NCI-H1417 (cell line): ENCODE results near the gene ZMYND8.

Experiments
- DNase-seq, 3 experiments: peaks; one replicate each; lab custom pipeline; 2025; lab: John Stamatoyannopoulos, UW

ZMYND8 gene

DNA sequence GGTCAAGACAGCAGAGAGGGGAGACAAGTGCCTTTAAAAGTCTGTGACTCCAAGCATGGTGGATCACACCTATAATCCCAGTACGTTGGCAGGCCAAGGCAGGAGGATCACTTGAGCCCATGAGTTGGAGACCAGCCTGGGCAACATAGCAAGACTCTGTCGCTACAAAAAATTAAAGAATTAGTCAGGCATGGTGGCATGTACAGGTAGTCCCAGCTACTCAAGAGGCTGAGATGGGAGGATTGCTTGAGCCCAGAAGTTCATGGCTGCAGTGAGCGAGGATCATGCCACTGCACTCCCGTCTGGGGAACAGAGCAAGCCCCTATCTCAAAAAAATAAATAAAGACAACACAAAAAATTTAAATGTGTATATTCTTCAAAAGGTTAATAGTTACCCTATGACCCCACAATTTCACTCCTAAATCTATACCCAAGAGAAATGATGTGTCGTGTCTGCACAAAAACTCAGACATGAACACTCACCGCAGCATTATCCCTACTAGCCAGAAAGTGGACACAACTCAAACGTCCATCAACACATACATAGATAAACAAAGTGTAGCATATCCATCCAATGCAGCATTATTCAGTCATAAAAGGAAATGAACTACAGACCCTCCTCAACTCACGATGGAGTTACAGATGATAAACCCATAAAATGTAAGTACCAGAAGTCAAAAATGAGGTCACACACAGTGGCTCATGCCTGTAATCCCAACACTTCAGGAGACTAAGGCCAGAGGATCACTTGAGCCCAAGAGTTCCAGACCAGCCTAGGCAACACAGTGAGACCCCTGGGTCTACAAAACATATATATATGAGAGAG lies 23.9 kb downstream of the ZMYND8 start:
- no peak for DNase-seq

DNA sequence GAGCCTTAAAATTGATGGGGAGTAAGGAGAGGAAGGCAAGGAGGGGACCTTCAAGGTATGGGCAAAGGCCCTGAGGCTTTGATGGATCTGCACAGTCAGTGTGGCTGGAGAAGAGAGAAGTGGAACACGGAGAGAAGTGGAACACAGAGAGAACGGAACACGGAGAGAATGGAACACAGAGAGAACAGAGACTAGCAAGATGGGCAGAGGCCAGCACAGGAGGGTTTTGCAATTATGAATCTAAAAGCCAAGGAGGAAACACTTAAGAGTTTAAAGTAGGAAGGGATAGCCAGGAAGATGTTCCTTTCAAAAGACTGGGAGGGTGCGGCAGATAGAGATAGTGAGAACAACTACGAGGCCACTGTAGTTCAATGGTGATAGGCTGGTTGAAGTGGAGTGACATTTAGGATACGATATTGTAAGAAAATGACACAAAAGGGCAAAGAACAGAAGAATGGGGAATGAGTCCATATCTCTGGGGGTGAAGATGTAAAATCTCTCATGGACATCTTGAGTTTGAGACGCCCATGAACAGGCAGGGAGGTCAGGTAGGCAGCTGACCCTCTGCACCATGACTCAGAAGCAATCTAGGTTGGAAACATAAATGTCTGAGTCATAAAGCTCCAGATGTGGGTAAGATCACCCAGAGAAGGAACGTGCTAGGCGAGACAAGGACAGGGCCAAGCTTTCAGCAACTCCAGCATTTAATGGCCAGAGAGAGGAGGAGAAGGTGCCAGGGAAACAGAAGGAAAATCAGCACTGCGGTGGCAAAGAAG lies 25.4 kb downstream of the ZMYND8 start:
- no peak for DNase-seq

DNA sequence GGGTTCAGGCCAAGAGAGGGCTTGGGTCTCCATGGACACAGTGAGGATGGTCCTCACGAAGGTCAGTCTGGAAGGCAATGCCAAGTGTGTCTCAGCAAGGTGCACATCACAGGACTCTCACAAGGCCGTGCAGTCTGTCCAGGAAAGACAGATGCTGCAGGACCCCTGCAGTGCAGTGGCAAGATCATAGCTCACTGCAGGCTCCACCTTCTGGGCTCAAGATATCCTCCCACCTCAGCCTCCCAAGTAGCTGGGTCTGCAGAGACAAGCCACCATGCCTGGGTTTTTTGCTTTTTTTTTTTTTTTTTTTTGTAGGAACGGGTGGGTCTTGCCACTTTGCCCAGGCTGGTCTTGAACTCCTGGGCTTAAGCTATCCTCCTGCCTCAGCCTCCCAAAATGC lies 26.4 kb downstream of the ZMYND8 start:
- DNase-seq: peak in 1 of 3 experiments; percentile 32

DNA sequence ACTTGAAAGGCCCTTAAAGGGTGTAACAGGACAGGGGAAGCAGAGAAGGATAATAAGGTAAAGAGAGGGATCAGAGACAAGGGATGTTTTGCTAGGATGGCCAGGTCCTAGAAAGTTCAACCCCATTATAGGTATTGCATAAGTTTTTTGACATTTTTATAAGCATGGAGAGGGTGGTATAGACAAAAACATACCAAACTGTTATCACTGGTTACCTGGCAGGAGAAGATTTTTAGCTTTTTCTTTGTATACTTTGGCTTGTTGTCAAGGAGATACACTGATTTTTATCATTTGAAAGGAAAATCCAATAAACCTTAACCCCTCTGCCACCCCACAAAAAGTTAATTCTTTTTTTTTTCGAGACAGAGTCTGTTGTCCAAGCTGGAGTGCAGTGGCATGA lies 28.4 kb downstream of the ZMYND8 start:
- no peak for DNase-seq

DNA sequence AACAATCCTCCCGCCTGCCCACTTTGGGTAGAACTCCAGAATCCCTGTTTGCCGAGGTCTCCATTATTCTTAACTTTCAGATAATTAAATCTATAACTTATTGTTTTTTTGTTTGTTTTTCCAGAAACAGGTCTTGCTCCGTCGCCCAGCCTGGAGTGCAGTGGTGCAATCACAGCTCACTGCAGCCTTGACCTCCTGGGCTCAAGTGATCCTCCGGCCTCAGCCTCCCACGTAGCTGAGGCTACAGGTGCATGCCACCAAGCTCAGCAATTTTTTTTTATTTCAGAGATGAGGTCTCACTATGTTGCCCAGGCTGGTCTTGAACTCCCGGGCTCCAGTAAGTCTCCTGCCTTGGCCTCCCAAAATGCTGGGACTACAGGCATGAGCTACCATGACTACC lies 28.8 kb downstream of the ZMYND8 start:
- DNase-seq: no peak

DNA sequence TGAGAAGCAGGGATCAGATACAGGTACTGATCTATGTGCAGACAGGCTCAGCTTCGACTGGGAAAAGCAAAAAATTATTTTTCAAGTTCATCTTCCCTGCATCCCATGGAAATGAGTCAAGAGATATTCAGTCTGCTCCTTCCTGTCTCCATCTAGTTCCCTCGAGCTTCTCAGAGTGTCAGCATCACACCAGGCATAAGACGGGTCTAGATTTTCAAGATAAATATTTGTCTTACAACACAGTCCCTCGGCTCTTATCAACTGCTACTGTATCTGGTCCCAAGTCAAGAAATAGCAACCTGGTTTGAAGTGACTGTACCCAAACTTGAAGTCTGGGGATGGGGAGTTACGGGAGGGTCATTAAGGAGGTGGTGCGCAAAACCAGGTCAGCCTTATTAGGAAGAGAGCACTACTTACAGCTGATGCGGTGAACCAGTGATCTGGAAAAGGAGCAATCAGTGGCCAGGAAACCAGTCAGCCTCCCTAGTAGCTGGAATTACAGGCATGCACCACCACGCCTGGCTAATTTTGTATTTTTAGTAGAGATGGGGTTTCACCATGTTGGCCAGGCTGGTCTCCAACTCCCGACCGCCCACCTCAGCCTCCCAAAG lies 29.7 kb downstream of the ZMYND8 start:
- DNase-seq: no peak

DNA sequence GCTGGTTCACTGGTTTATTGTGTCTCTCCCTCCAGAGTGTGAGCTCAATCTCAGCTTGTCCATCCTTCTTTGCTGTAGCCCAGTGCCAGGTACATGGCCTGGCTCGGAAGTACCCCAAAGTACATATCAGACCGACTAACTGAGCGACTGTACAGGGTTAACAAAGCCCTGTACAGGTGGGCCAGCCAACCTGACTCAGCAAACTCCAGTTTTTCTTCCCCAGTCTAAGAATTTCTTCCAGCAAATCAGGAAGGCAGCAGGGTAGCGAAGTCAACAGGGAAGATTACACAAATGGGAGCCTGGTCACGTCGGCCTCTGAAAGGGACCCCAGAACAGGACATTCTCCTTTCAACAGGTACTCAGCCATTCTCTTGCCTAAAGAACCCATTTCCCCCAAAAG lies 31.3 kb downstream of the ZMYND8 start:
- no peak for DNase-seq

DNA sequence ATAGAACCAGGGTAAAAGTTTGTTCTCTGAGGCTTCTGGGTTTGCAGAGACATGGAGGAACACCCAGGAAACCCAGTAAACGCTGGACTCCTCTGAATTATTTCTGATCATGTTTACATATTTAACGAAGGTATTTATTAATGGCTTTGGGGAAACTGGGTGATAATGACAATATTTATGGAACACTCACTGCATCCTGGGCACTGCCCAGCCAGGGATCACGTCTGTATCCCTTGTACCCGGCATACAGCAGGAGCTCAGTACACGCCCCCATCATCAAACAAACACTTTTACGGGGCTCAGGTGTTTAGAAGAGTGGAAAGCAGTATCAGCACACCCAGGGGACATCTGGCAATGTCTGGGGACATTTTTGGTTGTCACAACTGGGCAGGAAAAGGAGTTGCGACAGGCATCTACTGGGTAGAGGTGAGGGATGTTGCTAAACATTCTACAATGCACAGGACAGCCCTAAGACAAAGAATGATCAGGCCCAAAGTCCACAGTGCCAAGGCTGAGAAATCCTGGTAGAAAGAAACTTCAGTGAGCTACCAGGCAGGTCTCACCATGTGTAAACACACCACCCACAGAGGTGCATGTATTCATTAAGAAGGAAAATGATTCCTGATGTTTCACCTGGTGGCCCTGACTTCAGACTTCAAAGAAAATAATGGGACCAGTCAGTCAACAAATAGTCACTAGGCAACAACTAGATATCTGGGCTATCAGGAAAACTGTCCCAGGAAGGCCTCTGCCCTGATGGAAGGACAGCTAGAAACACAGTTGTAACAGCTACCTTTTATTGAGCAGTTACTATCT lies 35.3 kb downstream of the ZMYND8 start:
- DNase-seq: peak; percentile 17 to 96 (median 91)

DNA sequence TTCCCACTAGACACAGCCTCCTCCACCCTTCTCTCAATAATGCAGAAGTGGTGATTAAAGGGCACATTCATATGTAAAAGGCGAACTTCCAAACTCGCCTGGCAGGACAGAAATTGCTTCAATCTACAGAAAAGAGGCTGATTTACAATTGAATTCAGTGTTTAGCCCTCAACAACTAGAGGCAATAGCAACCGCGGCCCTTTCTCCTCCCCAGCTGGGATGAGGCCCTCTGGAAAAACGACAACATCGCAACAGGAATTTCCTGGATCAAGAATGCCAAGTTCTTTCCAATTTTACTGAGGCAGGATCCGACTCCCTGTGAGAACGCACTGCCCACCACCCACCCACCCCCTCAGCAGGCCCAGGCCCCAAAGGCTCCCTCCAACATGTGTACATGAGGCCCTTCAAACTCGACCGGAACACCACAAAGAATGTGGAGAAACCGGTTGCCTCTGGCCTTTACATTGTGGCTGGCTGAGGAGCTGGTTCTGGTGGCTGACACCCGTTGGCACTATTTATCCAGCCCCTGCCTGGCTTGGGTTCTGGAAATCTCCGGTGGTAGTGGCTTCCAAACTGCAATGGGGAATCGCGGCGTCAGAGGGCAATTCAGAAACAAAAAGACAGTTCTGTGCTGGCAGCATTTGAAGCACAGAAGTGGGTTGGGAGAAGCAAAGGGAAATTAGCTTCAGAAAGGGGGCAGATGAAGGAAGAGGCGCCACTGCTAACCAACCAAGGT lies 36.8 kb downstream of the ZMYND8 start:
- DNase-seq: peak; percentile 56 to 73 (median 57)

DNA sequence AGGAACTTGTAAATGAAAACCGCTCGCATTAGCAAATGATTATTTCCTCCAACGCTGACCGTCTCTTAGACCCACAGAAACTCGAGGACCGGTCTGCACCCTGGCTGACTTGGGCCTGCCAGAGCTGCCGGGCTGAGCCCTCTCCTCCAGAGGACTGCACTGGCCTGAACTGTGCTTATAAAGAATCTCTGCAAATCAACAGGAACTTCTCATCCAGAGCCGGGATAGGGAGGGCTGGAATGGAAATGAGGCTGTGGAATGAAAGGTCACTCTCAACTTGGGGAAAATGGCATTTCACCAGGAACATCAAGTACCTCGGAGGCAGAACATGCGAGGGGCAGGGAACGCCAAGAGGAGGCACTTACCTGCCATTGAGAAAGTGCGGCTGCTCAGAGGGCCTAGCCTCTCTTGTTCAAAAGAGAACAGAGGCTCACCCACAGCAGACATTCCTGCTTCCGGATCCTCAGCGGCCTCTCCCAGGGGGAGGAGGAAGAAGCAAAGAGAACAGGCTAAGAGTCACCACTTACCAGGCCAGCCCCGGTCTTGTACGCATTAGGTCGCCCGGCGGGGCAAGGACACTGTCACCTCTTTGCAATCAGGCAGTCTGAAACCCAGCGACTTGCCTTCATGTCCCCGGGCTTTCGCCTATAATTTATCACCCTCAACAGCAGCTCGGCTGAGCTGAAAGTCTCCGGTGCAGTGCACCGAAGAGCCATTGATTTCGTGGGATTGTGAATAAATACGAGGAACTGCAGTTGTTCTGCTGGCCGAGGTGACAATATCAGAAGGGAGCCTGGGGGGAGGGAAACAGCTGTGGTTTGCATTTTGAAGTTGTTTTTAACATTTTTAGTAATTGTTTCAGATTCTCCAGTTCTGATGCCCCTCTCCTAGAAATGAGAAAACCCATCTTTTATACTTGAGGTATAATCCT lies 37.6 kb downstream of the ZMYND8 start:
- peak; percentile 38 to 74 (median 59) for DNase-seq

DNA sequence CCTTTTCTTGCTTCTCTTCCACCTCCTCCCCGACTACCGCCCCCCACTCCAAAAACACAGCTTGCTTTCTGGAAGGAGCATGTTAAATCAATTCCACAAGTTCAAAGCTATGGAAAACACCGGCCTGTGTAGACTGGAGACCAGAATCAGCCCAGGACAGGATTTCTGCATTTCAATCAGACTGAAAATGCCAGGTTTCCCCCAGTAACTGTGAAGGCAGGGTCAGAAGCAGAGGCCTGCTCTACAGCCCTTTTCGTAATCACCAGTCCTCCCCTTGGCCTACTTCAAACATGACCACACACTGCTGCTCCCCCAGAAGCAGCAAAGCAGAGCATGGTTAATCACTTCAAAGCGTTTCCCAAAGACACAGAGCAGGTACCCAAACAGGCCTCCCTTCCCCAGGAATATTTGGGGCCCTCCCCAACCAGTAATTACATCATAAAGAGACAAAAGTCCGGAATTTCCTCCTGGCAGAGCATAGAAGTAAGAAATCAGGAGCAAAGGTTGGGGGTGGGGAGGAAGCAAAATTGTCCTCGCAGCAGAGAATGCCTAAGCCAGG lies 38.4 kb downstream of the ZMYND8 start:
- DNase-seq: peak in 2 of 3 experiments; percentile 24 to 25

DNA sequence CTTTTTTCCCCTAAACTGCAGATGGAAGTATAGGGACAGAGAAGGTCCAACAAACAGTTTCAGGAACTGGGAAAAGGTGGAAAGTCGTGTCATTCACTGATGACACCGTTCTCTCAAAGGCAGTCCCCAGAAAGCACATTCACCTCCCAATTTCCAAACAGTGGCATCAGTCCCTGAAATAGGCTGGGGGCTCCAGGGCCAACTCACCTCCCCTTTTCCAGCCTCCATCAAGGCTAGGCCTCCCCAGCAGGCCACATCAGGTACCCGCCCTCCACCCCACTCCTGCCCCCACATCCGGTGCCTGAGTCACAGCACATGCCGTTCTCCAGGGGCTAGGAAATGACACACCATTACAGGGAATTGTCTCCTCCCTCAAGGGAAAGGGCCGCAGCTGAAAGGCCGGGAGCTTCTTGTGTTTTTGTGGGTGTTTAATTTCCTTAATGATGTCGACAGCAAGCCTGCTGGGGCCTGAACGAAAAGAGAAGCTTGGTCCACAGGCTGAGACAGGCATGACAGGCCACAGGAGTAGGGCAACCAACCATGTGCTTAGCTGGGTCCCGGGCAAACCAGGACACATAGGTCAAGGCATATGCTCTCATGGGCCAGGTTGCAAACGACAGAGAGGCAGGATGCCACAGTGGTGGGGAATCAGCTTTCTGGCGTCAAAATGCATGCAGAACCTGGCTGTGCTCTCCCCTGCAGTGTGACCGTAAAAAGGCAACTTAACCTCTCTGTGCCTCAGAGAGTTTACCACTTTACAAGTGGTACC lies 39.2 kb downstream of the ZMYND8 start:
- DNase-seq: peak in 2 of 3 experiments; percentile 7 to 39

DNA sequence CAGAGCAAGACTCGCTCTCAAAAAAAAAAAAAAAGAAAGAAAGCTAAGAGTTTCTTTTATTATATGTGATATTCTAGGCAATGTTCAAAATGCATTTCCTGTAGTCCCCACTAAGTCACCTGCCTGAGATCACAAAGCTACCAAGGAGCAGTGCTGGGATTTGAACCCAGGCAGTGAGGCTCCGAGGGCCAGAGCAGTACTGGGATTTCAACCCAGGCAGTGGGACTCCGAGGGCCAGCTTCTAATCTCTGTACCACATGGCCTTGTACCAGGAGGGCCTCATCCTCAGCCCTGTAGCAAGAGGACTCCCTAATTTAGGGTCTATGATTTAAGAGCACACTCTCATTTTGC lies 39.7 kb downstream of the ZMYND8 start:
- no peak for DNase-seq

DNA sequence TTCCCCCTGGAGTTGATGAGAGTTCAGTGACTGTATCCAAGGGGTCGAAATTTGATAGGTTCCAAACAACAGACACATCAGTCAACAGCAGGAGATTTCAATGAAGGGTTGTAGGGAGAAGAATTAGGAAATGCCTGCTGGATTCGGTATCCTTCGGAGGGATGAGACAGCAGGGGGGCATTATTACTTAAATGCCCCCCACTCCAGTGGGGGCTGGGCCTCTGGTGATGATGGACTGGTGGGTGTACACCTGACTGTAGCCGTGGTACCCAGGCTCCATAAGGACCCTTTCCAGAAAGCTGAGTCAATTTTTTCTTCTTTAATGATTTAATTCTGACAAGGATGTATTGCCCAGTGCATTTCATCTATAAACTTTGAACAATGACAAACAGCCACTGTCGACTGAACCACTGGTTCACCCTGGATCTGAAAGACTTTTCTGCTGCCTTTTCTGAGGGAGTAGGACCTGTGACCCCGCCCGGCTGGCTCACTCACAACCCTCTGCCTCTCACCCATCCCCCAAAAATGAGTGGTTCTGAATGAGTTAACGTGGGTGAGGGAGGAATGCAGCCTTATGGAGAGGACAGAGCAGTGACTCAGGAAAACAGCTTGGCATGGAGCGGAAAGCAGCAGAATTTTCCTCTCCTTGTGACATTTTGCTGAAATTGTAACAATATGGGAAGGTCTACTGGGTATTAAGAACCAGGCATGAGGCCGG lies 41.0 kb downstream of the ZMYND8 start:
- DNase-seq: peak; percentile 49 to 74 (median 74)

DNA sequence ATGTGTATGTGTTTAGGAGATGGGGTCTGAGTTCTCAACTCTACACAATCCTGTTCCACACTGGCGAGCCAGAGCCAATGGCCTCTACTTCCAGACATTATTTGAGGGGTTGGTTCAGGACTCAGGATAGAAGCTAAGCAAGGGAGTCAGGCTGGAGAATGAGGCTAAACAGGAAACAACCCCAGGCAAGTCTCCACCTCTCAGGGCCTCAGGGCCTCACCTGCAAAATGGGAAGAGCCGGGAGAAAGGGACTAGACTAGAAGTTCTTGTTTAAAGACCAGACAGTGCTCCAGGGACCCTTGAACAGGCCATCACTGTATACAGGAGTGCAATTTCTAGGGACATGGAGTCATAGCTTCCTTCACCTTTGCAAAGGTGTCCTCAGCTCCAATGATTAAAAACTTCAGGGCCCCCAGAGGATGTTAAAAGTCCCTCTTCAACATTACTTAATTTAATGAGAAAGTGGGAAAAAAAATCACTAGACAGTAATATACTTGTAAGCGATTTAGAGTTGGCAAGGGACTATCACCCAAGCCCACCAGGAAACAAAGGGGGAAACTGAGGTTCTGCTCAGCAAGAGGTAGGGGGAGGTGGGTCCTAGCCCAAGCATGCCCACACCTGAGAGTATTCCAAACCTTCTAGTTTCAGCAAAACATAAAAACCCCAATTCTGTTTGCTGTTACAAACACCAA lies 41.7 kb downstream of the ZMYND8 start:
- DNase-seq: no peak

DNA sequence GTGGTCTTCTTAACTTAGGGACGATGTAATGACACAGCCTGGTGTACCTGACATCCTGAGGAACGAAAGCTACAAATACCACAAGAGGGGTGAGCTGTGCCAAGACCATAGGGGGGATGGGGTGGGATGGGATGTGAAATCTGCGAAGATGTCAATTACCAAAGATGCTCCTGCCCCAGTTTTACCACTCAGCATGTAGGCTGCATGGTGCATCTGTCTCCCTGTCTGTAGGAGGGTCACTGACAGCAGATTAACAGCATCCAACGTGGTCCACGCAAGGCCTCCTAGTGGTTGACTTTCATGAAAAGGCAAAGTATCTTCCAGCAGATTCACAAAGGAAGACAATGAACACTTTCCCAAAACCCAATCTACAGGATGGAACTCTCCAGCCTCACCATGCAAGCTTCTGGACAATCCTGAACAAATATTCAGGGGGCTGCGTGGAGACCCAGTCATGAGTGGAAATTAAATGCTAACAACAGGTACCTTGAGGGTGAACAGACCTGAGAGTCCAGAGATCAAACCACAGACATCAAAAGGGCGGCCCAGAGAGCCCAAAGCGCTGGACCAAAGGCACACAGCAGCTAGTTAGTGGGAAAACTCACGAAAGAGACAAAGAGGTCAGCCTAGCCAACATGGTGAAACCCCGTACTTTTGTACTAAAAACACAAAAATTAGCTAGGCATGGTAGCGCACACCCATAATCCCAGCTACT lies 44.4 kb downstream of the ZMYND8 start:
- no peak for DNase-seq

DNA sequence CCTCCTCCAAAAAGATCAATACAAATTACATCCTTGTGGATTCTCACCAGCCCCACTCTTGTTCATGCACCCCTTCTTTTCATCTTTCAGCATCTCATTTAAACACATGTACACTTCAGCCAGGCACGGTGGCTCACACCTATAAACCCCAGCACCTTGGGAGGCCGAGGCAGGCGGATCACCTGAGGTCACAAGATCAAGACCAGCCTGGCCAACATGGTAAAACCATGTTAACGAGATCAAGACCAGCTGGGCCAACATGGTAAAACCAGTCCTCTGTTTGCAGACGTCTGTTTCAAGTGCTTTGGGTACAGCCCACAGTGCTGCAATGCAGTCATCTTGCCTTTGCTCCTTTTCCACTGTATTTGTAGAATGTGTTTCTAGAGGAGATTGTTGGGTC lies 45.3 kb downstream of the ZMYND8 start:
- DNase-seq: no peak
